SK-N-SH treated with all-trans-retinoic acid at 6 μM for 48 hours (cell line): ENCODE measurements around the gene THSD8.

Experiments used
- ARNTL ChIP-seq: fragments of 450-650 bp; formaldehyde crosslinking; IDR thresholded peaks from 2 replicates; pipeline ENCODE4 v1.5.0; 2020; ENCODE audit warnings: low read depth, mild to moderate bottlenecking, moderate library complexity, borderline replicate concordance
- BACH2 ChIP-seq: fragments of 250-450 bp; sonication (Bioruptor Pico); IDR thresholded peaks from 2 replicates; pipeline ENCODE4 v1.9.0; 2021; ENCODE audit warnings: mild to moderate bottlenecking, borderline replicate concordance
- ESRRG ChIP-seq: fragments of 250-450 bp; sonication (Bioruptor Pico); IDR thresholded peaks from 2 replicates; pipeline ENCODE4 v1.6.1; 2021; ENCODE audit warnings: mild to moderate bottlenecking
- PPARA ChIP-seq: fragments of 250-450 bp; sonication (Bioruptor Pico); IDR thresholded peaks from 2 replicates; pipeline ENCODE4 v1.5.0; 2020; ENCODE audit warnings: mild to moderate bottlenecking, borderline replicate concordance
- RARB ChIP-seq: fragments of 250-450 bp; sonication (Bioruptor Pico); IDR thresholded peaks from 2 replicates; pipeline ENCODE4 v1.8.0; 2021; ENCODE audit warnings: mild to moderate bottlenecking, moderate library complexity
- TOX ChIP-seq: fragments of 250-450 bp; sonication (Bioruptor Pico); IDR thresholded peaks from 2 replicates; pipeline ENCODE4 v1.8.0; 2021; ENCODE audit warnings: mild to moderate bottlenecking, moderate library complexity, borderline replicate concordance
- ZC3H10 ChIP-seq: fragments of 250-450 bp; sonication (Bioruptor Pico); IDR thresholded peaks from 2 replicates; pipeline ENCODE4 v1.5.1; 2021; ENCODE audit warnings: mild to moderate bottlenecking, moderate library complexity
- ZFP3 ChIP-seq: fragments of 250-450 bp; sonication (Bioruptor Pico); IDR thresholded peaks from 2 replicates; pipeline ENCODE4 v1.5.0; 2020; ENCODE audit warnings: mild to moderate bottlenecking, moderate library complexity
- ZFP30 ChIP-seq: fragments of 450-650 bp; formaldehyde crosslinking; IDR thresholded peaks from 2 replicates; pipeline ENCODE4 v1.5.0; 2022; ENCODE audit warnings: mild to moderate bottlenecking, moderate library complexity
- ZNF565 ChIP-seq: fragments of 450-650 bp; formaldehyde crosslinking; conservative IDR thresholded peaks from 2 replicates; pipeline ENCODE4 v1.5.0; 2020; ENCODE audit warnings: low read depth, mild to moderate bottlenecking, moderate library complexity
- ZNF8 ChIP-seq: fragments of 450-650 bp; formaldehyde crosslinking; IDR thresholded peaks from 2 replicates; pipeline ENCODE4 v1.5.0; 2020; ENCODE audit warnings: mild to moderate bottlenecking, moderate library complexity
- TF ChIP-seq, protein P1 (sequence below): fragments of 250-450 bp; sonication (Bioruptor Pico); IDR thresholded peaks from 2 replicates; pipeline ENCODE4 v1.8.0; 2020; ENCODE audit warnings: mild to moderate bottlenecking, moderate library complexity, borderline replicate concordance
- TF ChIP-seq, protein P2 (sequence below): fragments of 250-450 bp; sonication (Bioruptor Pico); IDR thresholded peaks from 2 replicates; pipeline ENCODE4 v1.5.1; 2020; ENCODE audit warnings: low read depth, mild to moderate bottlenecking, moderate library complexity
- TF ChIP-seq, protein P3 (sequence below): fragments of 250-450 bp; sonication (Bioruptor Pico); IDR thresholded peaks from 2 replicates; pipeline ENCODE4 v1.5.0; 2020; ENCODE audit warnings: mild to moderate bottlenecking, moderate library complexity

DNA sequence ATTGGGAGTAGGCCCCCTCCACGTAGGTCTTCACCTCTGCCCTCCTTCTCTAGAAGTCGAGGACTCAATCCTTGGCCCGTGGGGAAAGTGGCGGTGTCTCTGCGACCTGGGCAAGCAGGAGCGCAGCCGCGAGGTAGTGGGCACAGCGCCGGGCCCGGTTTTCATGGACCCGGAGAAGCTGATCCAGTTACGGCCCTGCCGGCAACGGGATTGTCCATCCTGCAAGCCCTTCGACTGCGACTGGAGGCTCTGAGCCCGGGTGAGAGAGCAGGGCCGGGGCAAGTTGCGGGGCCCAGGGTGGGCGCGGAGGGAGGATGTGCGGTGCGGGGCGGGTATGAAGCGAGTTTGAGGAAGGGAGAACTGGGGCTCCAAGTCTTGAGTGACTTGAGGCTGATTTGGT lies 2.2 kb downstream of the THSD8 start:
- TF ChIP-seq, protein P1, sequence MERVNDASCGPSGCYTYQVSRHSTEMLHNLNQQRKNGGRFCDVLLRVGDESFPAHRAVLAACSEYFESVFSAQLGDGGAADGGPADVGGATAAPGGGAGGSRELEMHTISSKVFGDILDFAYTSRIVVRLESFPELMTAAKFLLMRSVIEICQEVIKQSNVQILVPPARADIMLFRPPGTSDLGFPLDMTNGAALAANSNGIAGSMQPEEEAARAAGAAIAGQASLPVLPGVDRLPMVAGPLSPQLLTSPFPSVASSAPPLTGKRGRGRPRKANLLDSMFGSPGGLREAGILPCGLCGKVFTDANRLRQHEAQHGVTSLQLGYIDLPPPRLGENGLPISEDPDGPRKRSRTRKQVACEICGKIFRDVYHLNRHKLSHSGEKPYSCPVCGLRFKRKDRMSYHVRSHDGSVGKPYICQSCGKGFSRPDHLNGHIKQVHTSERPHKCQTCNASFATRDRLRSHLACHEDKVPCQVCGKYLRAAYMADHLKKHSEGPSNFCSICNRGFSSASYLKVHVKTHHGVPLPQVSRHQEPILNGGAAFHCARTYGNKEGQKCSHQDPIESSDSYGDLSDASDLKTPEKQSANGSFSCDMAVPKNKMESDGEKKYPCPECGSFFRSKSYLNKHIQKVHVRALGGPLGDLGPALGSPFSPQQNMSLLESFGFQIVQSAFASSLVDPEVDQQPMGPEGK (CRISPR knock-in tag) = no peak
- no peak for TF ChIP-seq ESRRG (CRISPR knock-in tag)
- TF ChIP-seq ARNTL (CRISPR knock-in tag) = no peak
- no peak for TF ChIP-seq ZNF8 (CRISPR knock-in tag)
- no peak for TF ChIP-seq ZFP3 (CRISPR knock-in tag)
- no peak for TF ChIP-seq RARB (CRISPR knock-in tag)
- TF ChIP-seq, protein P2, sequence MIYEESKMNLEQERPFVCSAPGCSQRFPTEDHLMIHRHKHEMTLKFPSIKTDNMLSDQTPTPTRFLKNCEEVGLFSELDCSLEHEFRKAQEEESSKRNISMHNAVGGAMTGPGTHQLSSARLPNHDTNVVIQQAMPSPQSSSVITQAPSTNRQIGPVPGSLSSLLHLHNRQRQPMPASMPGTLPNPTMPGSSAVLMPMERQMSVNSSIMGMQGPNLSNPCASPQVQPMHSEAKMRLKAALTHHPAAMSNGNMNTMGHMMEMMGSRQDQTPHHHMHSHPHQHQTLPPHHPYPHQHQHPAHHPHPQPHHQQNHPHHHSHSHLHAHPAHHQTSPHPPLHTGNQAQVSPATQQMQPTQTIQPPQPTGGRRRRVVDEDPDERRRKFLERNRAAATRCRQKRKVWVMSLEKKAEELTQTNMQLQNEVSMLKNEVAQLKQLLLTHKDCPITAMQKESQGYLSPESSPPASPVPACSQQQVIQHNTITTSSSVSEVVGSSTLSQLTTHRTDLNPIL = no peak
- no peak for TF ChIP-seq ZFP30 (CRISPR knock-in tag)
- TF ChIP-seq TOX = no peak
- no peak for TF ChIP-seq ZC3H10 (CRISPR knock-in tag)
- no peak for TF ChIP-seq ZNF565 (CRISPR knock-in tag)
- no peak for TF ChIP-seq PPARA
- no peak for TF ChIP-seq BACH2 (CRISPR knock-in tag)
- TF ChIP-seq, protein P3, sequence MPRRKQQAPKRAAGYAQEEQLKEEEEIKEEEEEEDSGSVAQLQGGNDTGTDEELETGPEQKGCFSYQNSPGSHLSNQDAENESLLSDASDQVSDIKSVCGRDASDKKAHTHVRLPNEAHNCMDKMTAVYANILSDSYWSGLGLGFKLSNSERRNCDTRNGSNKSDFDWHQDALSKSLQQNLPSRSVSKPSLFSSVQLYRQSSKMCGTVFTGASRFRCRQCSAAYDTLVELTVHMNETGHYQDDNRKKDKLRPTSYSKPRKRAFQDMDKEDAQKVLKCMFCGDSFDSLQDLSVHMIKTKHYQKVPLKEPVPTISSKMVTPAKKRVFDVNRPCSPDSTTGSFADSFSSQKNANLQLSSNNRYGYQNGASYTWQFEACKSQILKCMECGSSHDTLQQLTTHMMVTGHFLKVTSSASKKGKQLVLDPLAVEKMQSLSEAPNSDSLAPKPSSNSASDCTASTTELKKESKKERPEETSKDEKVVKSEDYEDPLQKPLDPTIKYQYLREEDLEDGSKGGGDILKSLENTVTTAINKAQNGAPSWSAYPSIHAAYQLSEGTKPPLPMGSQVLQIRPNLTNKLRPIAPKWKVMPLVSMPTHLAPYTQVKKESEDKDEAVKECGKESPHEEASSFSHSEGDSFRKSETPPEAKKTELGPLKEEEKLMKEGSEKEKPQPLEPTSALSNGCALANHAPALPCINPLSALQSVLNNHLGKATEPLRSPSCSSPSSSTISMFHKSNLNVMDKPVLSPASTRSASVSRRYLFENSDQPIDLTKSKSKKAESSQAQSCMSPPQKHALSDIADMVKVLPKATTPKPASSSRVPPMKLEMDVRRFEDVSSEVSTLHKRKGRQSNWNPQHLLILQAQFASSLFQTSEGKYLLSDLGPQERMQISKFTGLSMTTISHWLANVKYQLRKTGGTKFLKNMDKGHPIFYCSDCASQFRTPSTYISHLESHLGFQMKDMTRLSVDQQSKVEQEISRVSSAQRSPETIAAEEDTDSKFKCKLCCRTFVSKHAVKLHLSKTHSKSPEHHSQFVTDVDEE = no peak
